Measurements from ENCODE around the gene UNC80. TPM values are rescaled to one million over a fixed set of nuclear protein-coding genes. Genes with fewer than 3 reads are reported as not detected.
A peak's percentile ranks its signal among the peaks of the same experiment; 100 is the strongest.

Gene UNC80
- total RNA-seq, 1 donor from 2014 or later = 2.8 TPM

- Mint-ChIP-seq H3K4me3 (no peak overlapping the region), H3K27me3 (ENCODE audit: low read depth) (no peaks in the 10 kb centered on the region), H3K9me3 (peaks cover 12% of the 10 kb centered on the region), H3K36me3 (ENCODE audit: low read depth) (peaks cover 14% of the 10 kb centered on the region), H3K27ac (ENCODE audit: unreplicated experiment) (no peak overlapping the region), H3K4me1 (no peaks in the 10 kb centered on the region)
- DNase-seq (ENCODE audit: low read depth, low spot score) = no peak
- TF ChIP-seq CTCF (conservative IDR thresholded peaks at IDR 0.05) = no peak
These were observed 93.2 kb downstream of the UNC80 start for GRCh38 chr2:209864716-209865295.

GRCh38 chr2:209868271-209868994 is 96.8 kb downstream of the UNC80 start:
- TF ChIP-seq CTCF (conservative IDR thresholded peaks at IDR 0.05) = no peak
- H3K36me3 Mint-ChIP-seq (ENCODE audit: low read depth) = peaks cover 6% of the 10 kb centered on the region
- H3K4me3 Mint-ChIP-seq = no peak overlapping the region
- H3K9me3 Mint-ChIP-seq = peaks cover 8% of the 10 kb centered on the region
- DNase-seq (ENCODE audit: low read depth, low spot score) = no peak
- H3K27me3 Mint-ChIP-seq (ENCODE audit: low read depth) = no peaks in the 10 kb centered on the region
- peaks cover 8% of the 10 kb centered on the region for H3K4me1 Mint-ChIP-seq
- H3K27ac Mint-ChIP-seq (ENCODE audit: unreplicated experiment) = no peak overlapping the region

GRCh38 chr2:209870067-209870466 is 98.4 kb downstream of the UNC80 start:
- Mint-ChIP-seq H3K27ac (ENCODE audit: unreplicated experiment) (no peak overlapping the region), H3K27me3 (ENCODE audit: low read depth) (no peaks in the 10 kb centered on the region)
- no peak for TF ChIP-seq CTCF (conservative IDR thresholded peaks at IDR 0.05)

GRCh38 chr2:209872675-209873074 is 101.0 kb downstream of the UNC80 start:
- peaks cover 13% of the 10 kb centered on the region for H3K4me1 Mint-ChIP-seq
- peak overlapping the region; percentile 90 for H3K27ac Mint-ChIP-seq (ENCODE audit: unreplicated experiment)
- H3K4me3 Mint-ChIP-seq = no peak overlapping the region
- H3K36me3 Mint-ChIP-seq (ENCODE audit: low read depth) = peaks cover 8% of the 10 kb centered on the region
- peak; percentile 18 for DNase-seq (ENCODE audit: low read depth, low spot score)
- H3K9me3 Mint-ChIP-seq = peaks cover 7% of the 10 kb centered on the region
- TF ChIP-seq CTCF (conservative IDR thresholded peaks at IDR 0.05) = no peak
- no peaks in the 10 kb centered on the region for H3K27me3 Mint-ChIP-seq (ENCODE audit: low read depth)

More at GRCh38 chr2:209870067-209870466, 98.4 kb downstream of the UNC80 start:
- Mint-ChIP-seq H3K9me3 (peaks cover 7% of the 10 kb centered on the region), H3K4me3 (no peak overlapping the region), H3K36me3 (ENCODE audit: low read depth) (peaks cover 11% of the 10 kb centered on the region), H3K4me1 (peaks cover 8% of the 10 kb centered on the region)
- DNase-seq (ENCODE audit: low read depth, low spot score) = no peak

GRCh38 chr2:209875270-209875669 is 103.6 kb downstream of the UNC80 start:
- no peak for TF ChIP-seq CTCF (conservative IDR thresholded peaks at IDR 0.05)
- H3K27ac Mint-ChIP-seq (ENCODE audit: unreplicated experiment) = no peak overlapping the region
- no peak for DNase-seq (ENCODE audit: low read depth, low spot score)
- no peaks in the 10 kb centered on the region for H3K27me3 Mint-ChIP-seq (ENCODE audit: low read depth)
- no peaks in the 10 kb centered on the region for H3K9me3 Mint-ChIP-seq
- peaks cover 8% of the 10 kb centered on the region for H3K36me3 Mint-ChIP-seq (ENCODE audit: low read depth)
- H3K4me3 Mint-ChIP-seq = no peak overlapping the region
- H3K4me1 Mint-ChIP-seq = peaks cover 13% of the 10 kb centered on the region

All from neural crest cell (in vitro differentiated cells).